ENCODE data around the gene CD8B. TPM values are rescaled to one million over a fixed set of nuclear protein-coding genes. Genes with fewer than 3 reads are reported as not detected.

CD8B gene
- total and polyA plus RNA-seq, 2 of the 13 experiments (the other 11 are each of a cell fraction or from before 2014, with no cell fraction given): 0.04 TPM; not detected in 1

GRCh38 chr2:86807468-86808275 is 54.0 kb downstream of the CD8B start (continued):
- TF ChIP-seq PRDM15 (CRISPR knock-in tag; IDR thresholded peaks at IDR 0.05): no peak
- no peak for TF ChIP-seq MAZ (IDR thresholded peaks at IDR 0.05; ENCODE audit: borderline replicate concordance, low read depth, low read length)
- TF ChIP-seq MAZ (CRISPR knock-in tag; IDR thresholded peaks at IDR 0.05; ENCODE audit: low read depth): 0 out of 2 replicates have a peak, but pooled peaks have one; percentile 46
- TF ChIP-seq SMARCC2 (IDR thresholded peaks at IDR 0.05): no peak
- TF ChIP-seq ZNF343 (CRISPR knock-in tag; IDR thresholded peaks at IDR 0.05): peak; percentile 57; the same call in 1 of the 2 replicates
- no peak for TF ChIP-seq TFDP2 (CRISPR knock-in tag; IDR thresholded peaks at IDR 0.05)
- TF ChIP-seq MTF1 (CRISPR knock-in tag; IDR thresholded peaks at IDR 0.05): no peak
- no peak for TF ChIP-seq YY1 (IDR thresholded peaks at IDR 0.05; ENCODE audit: insufficient read depth, insufficient replicate concordance, low read depth, low read length)
- no peak for TF ChIP-seq ZNF260 (CRISPR knock-in tag; IDR thresholded peaks at IDR 0.05; ENCODE audit: borderline replicate concordance, low read depth)
- no peak for TF ChIP-seq ZNF230 (CRISPR knock-in tag; IDR thresholded peaks at IDR 0.05)
- TF ChIP-seq, protein P1, sequence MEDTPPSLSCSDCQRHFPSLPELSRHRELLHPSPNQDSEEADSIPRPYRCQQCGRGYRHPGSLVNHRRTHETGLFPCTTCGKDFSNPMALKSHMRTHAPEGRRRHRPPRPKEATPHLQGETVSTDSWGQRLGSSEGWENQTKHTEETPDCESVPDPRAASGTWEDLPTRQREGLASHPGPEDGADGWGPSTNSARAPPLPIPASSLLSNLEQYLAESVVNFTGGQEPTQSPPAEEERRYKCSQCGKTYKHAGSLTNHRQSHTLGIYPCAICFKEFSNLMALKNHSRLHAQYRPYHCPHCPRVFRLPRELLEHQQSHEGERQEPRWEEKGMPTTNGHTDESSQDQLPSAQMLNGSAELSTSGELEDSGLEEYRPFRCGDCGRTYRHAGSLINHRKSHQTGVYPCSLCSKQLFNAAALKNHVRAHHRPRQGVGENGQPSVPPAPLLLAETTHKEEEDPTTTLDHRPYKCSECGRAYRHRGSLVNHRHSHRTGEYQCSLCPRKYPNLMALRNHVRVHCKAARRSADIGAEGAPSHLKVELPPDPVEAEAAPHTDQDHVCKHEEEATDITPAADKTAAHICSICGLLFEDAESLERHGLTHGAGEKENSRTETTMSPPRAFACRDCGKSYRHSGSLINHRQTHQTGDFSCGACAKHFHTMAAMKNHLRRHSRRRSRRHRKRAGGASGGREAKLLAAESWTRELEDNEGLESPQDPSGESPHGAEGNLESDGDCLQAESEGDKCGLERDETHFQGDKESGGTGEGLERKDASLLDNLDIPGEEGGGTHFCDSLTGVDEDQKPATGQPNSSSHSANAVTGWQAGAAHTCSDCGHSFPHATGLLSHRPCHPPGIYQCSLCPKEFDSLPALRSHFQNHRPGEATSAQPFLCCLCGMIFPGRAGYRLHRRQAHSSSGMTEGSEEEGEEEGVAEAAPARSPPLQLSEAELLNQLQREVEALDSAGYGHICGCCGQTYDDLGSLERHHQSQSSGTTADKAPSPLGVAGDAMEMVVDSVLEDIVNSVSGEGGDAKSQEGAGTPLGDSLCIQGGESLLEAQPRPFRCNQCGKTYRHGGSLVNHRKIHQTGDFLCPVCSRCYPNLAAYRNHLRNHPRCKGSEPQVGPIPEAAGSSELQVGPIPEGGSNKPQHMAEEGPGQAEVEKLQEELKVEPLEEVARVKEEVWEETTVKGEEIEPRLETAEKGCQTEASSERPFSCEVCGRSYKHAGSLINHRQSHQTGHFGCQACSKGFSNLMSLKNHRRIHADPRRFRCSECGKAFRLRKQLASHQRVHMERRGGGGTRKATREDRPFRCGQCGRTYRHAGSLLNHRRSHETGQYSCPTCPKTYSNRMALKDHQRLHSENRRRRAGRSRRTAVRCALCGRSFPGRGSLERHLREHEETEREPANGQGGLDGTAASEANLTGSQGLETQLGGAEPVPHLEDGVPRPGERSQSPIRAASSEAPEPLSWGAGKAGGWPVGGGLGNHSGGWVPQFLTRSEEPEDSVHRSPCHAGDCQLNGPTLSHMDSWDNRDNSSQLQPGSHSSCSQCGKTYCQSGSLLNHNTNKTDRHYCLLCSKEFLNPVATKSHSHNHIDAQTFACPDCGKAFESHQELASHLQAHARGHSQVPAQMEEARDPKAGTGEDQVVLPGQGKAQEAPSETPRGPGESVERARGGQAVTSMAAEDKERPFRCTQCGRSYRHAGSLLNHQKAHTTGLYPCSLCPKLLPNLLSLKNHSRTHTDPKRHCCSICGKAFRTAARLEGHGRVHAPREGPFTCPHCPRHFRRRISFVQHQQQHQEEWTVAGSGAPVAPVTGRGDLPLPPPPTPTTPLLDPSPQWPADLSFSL (CRISPR knock-in tag; IDR thresholded peaks at IDR 0.05): no peak
- no peak for TF ChIP-seq RAD21 (CRISPR knock-in tag; IDR thresholded peaks at IDR 0.05)
- TF ChIP-seq NFKBIZ (CRISPR knock-in tag; IDR thresholded peaks at IDR 0.05): no peak
- no peak for TF ChIP-seq CCAR2 (optimal IDR thresholded peaks at IDR 0.05; ENCODE audit: low read depth, low read length)
- peak; percentile 81; the same call in 1 of the 2 replicates for TF ChIP-seq ZNF225 (CRISPR knock-in tag; IDR thresholded peaks at IDR 0.05)
- peak; percentile 69; the same call in 1 of the 2 replicates for TF ChIP-seq SAFB2 (CRISPR knock-in tag; IDR thresholded peaks at IDR 0.05; ENCODE audit: borderline replicate concordance, low read depth)
- peak; percentile 50 for TF ChIP-seq NR0B2 (CRISPR knock-in tag; IDR thresholded peaks at IDR 0.05)
